DOHH2 (cell line): ENCODE data around the gene HSCB.

ENCODE experiments used
- H3F3A ChIP-seq: fragments of 200-600 bp; sonication (generic), shearing (Covaris generic); 2 replicates; pipeline ENCODE4 v1.6.0; 2016; ENCODE audit warnings: antibody characterized with exemption, mild to moderate bottlenecking; ENCODE audit not compliant: control insufficient read depth, insufficient read depth
- H3K27ac ChIP-seq: fragments of 200-600 bp; sonication (generic); 2 replicates; pipeline ENCODE4 v1.5.1; 2014; ENCODE audit warnings: low read depth, mild to moderate bottlenecking, low read length, moderate library complexity
- H3K27me3 ChIP-seq: fragments of 200-600 bp; sonication (generic); 2 replicates; pipeline ENCODE4 v1.6.1; 2014; ENCODE audit warnings: mild to moderate bottlenecking, low read length, mixed read lengths; ENCODE audit not compliant: control insufficient read depth
- H3K36me3 ChIP-seq: fragments of 200-600 bp; sonication (generic); 2 replicates; pipeline ENCODE4 v1.6.1; 2014; ENCODE audit warnings: mild to moderate bottlenecking, low read length, moderate library complexity, mixed read lengths; ENCODE audit not compliant: control insufficient read depth
- H3K4me1 ChIP-seq: fragments of 200-600 bp; sonication (generic); 2 replicates; pipeline ENCODE4 v1.6.1; 2014; ENCODE audit warnings: mild to moderate bottlenecking, low read length, mixed read lengths; ENCODE audit not compliant: control insufficient read depth
- H3K4me2 ChIP-seq: fragments of 200-600 bp; sonication (generic); 2 replicates; pipeline ENCODE4 v1.6.0; 2014; ENCODE audit warnings: mild to moderate bottlenecking, low read length, moderate library complexity
- H3K4me3 ChIP-seq: fragments of 200-600 bp; sonication (generic); 2 replicates; pipeline ENCODE4 v1.5.1; 2014; ENCODE audit warnings: mild to moderate bottlenecking, low read length, mixed read lengths
- H3K79me2 ChIP-seq: fragments of 200-600 bp; sonication (generic); 2 replicates; pipeline ENCODE4 v1.6.1; 2014; ENCODE audit warnings: mild to moderate bottlenecking, low read length, mixed read lengths; ENCODE audit not compliant: control insufficient read depth
- H3K9me2 ChIP-seq: fragments of 200-600 bp; sonication (generic); replicated peaks from 2 replicates; pipeline ENCODE4 v1.6.1; 2014; ENCODE audit warnings: mild to moderate bottlenecking, low read length, mixed read lengths; ENCODE audit not compliant: control insufficient read depth
- H3K9me3 ChIP-seq: fragments of 200-600 bp; sonication (generic); 2 replicates; pipeline ENCODE4 v1.6.1; 2014; ENCODE audit warnings: antibody characterized with exemption, low read length, mixed read lengths; ENCODE audit not compliant: control insufficient read depth, insufficient read depth
- H4K20me1 ChIP-seq: fragments of 200-600 bp; sonication (generic); 2 replicates; pipeline ENCODE4 v1.6.0; 2014; ENCODE audit warnings: low read depth, mild to moderate bottlenecking, antibody characterized with exemption, low read length, moderate library complexity; ENCODE audit not compliant: control insufficient read depth, insufficient read depth
- EZH2phosphoT487 ChIP-seq: fragments of 200-600 bp; sonication (generic); IDR thresholded peaks from 2 replicates; pipeline ENCODE4 v1.6.1; 2017; ENCODE audit warnings: borderline replicate concordance, mild to moderate bottlenecking, antibody characterized with exemption, low read length, moderate library complexity, mixed read lengths
- TF ChIP-seq, protein P1 (sequence below): fragments of 200-600 bp; sonication (generic); IDR thresholded peaks from one replicate; pipeline ENCODE4 v1.5.1; 2014; ENCODE audit warnings: antibody characterized with exemption, mild to moderate bottlenecking, low read depth, low read length; ENCODE audit not compliant: poor library complexity, severe bottlenecking

The HSCB gene

DNA sequence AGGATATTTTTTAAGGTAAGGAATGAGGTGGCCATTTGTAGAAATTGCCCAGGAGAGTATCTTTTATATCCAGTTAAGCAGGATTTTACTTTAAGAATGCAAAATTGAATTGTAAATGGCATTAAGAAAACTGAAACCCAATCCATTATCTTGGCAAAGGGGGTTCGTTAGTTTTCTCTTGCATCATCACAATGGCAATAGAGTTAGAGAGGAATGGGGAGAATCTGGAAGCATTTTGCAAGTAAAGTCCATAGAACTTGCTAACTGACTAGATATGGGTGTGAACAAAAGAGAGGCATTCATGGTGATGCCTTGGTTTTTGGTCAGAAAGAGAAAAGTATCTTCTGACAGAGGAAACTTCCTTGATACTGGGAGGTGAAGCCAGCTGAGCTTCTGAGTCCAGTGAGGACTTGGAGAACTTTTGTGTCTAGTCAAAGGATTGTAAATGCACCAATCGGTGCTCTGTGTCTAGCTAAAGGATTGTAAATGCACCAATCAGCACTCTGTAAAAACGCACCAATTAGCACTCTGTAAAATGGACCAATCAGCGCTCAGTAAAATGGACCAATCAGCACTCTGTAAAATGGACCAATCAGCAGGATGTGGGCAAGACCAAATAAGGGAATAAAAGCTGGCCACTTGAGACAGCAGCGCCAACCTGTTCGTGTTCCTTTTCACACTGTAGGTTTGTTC, 27.0 kb downstream of the HSCB start:
- TF ChIP-seq, protein P1, sequence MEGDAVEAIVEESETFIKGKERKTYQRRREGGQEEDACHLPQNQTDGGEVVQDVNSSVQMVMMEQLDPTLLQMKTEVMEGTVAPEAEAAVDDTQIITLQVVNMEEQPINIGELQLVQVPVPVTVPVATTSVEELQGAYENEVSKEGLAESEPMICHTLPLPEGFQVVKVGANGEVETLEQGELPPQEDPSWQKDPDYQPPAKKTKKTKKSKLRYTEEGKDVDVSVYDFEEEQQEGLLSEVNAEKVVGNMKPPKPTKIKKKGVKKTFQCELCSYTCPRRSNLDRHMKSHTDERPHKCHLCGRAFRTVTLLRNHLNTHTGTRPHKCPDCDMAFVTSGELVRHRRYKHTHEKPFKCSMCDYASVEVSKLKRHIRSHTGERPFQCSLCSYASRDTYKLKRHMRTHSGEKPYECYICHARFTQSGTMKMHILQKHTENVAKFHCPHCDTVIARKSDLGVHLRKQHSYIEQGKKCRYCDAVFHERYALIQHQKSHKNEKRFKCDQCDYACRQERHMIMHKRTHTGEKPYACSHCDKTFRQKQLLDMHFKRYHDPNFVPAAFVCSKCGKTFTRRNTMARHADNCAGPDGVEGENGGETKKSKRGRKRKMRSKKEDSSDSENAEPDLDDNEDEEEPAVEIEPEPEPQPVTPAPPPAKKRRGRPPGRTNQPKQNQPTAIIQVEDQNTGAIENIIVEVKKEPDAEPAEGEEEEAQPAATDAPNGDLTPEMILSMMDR: no peak
- TF ChIP-seq EZH2phosphoT487: no peak
- Histone ChIP-seq H3K9me2 (no peaks in the 10 kb centered on the region), H3K27me3 (no peaks in the 10 kb centered on the region), H4K20me1 (no peaks in the 10 kb centered on the region), H3K9me3 (0 out of 2 replicates have a peak, but pooled peaks cover 9% of the 10 kb centered on the region), H3F3A (0 out of 2 replicates have a peak, but pooled peaks cover 2% of the 10 kb centered on the region), H3K27ac (no peak overlapping the region), H3K36me3 (peaks cover 7% of the 10 kb centered on the region), H3K79me2 (peaks cover 9% of the 10 kb centered on the region), H3K4me2 (no peak overlapping the region), H3K4me1 (peaks cover 28% of the 10 kb centered on the region), H3K4me3 (no peak overlapping the region)

DNA sequence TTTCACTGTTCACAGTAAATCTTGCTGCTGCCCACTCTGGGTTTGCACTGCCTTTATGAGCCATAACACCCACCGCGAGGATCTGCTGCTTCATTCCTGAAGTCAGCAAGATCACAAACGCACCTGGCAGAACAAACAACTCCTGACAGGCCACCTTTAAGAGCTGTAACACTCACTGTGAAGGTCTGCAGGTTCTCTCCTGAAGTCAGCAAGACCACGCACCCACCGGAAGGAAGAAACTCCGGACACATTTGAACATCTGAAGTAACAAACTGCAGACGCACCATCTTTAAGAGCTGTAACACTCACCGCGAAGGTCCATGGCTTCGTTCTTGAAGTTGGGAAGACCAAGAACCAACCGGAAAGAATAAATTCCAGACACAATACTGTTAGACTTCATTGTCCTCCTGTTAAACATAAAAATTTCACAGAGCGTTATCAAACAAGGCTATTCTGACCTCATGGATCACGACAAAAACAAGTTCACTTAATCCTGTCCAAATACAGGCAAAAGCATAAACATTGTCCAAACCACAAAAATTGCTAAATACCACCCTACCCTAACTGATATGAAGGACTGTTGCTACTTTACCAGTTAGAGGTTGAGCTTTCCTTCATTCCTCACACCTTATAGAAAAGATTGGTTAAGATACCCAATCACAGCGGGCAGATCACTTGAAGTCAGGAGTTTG, 27.7 kb downstream of the HSCB start:
- Histone ChIP-seq H3K79me2 (peaks cover 16% of the 10 kb centered on the region), H3K4me1 (peaks cover 35% of the 10 kb centered on the region), H3K9me3 (0 out of 2 replicates have a peak, but pooled peaks cover 9% of the 10 kb centered on the region), H3K4me3 (no peak overlapping the region), H3K9me2 (no peaks in the 10 kb centered on the region), H3K4me2 (no peak overlapping the region), H4K20me1 (no peaks in the 10 kb centered on the region), H3K27me3 (no peaks in the 10 kb centered on the region), H3K27ac (no peak overlapping the region), H3K36me3 (peaks cover 11% of the 10 kb centered on the region), H3F3A (0 out of 2 replicates have a peak, but pooled peaks cover 2% of the 10 kb centered on the region)
- TF ChIP-seq, protein P1: no peak
- no peak for TF ChIP-seq EZH2phosphoT487

DNA sequence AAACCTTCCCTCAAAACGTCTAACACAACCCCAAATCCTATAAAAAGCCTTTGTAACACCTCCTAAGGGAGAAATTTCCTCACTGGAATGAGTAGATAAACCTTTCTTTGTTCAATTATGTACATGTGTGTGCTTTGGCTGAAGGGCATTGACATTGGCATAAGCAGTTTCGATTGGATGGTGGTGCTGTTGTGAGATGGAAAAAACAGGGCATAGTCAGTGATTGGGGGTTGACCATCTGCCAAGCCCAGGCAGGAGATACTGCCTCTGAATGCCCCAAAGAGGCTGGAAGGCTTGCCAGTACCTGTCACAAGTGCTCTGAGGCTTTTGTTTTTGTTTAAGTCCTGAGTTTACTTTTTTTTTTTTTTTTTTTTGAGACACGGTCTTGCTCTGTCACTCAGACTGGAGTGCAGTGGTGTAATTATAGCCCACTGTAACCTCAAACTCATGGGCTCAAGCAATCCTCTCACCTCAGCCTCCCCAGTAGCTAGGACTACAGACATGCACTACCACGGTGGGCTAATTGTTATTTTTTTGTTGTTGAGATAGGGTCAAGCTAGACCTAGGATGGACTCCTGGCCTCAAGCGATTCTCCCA, 29.5 kb downstream of the HSCB start:
- H3K4me2 ChIP-seq: no peak overlapping the region
- H3K27me3 ChIP-seq: no peaks in the 10 kb centered on the region
- 0 out of 2 replicates have a peak, but pooled peaks cover 2% of the 10 kb centered on the region for H3F3A ChIP-seq
- H3K36me3 ChIP-seq: peaks cover 27% of the 10 kb centered on the region
- no peak overlapping the region for H3K27ac ChIP-seq
- TF ChIP-seq, protein P1: no peak
- no peak for TF ChIP-seq EZH2phosphoT487
- H3K79me2 ChIP-seq: peaks cover 34% of the 10 kb centered on the region
- 0 out of 2 replicates have a peak, but pooled peaks cover 9% of the 10 kb centered on the region for H3K9me3 ChIP-seq
- H4K20me1 ChIP-seq: no peaks in the 10 kb centered on the region
- no peaks in the 10 kb centered on the region for H3K9me2 ChIP-seq
- H3K4me3 ChIP-seq: no peak overlapping the region
- peaks cover 35% of the 10 kb centered on the region for H3K4me1 ChIP-seq
